NCI-H2171 (cell line): ENCODE data around the gene TRPM5.
"Not testable (repeated sequence)": the region's sequence is repeated elsewhere in the genome, so short reads cannot be mapped to it uniquely, and the experiment has no call there.

ENCODE experiments used
- DNase-seq: peaks from one replicate; lab custom pipeline; 2025; lab: John Stamatoyannopoulos, UW

The TRPM5 gene

DNA sequence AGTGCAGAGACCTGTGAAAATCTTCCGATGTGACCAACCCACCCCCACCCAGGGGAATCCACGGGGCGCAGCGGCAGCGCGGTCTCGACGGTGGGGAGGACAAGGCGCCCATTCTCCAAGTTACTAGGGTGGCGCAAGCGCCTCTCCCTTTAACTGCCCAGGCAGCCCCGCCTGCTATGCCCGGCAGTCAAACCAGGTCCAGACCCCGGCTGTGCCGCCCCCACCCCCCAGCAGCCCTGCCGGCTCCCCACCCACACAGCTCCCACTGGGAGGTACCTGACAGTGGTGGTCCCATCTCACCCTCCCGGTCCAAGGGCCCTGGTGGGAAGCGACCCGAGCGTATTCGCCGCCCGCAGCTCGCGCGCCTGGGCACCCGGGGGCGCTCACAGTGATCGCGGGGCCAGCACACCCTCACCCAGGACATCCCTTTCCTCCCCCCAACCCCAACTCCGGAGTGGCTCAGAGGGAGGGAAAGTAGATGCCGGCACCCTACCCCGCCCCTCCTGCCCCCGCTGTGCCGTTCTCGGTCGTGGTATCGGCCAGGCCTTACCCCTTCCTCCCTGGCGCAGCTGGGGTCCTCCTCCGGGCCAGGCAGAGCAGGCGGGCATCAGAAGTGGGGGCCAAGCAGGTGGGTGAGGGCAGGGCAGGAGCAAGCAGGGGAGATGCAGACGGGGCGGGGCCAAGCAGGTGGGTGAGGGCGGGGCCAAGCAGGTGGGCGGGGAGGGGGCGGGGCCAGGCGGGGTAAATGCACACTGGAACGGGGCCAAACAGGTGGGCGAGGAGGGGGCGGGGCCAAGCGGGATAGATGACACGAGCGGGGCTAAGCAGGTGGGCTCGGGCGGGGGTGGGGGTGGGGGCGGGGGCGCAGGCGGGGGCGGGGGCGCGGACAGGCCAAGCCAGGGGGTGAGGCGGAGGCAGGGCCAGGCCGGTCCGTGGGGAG, at the start of gene TRPM5:
TSS of gene TRPM5 (minus strand) at position 634 of the 940 bp plus-strand sequence. CDS start 21,478 bp downstream, outside the sequence.
- no peak for DNase-seq

- DNase-seq = no peak
Measured at GRCh38 chr11:2489083-2489482, 44.8 kb upstream of the TRPM5 start.

DNA sequence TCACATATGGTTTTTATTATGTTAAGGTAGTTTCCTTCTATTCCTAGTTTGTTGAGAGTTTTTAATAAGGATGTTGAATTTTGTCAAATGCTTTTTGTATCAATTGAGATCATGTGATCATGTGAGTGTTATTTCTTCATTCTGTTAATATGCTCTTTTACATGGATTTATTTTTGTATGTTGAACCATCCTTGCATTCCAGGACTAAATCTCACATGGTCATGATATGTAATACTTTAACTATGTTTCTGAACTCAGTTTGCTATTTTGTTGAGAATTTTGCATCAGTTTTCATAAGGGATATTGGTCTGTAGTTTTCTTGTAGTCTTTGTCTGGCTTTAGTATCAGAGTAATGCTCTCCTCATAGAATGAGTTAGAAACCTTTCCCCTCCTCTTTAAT, 43.7 kb upstream of the TRPM5 start:
- DNase-seq = no peak

DNA sequence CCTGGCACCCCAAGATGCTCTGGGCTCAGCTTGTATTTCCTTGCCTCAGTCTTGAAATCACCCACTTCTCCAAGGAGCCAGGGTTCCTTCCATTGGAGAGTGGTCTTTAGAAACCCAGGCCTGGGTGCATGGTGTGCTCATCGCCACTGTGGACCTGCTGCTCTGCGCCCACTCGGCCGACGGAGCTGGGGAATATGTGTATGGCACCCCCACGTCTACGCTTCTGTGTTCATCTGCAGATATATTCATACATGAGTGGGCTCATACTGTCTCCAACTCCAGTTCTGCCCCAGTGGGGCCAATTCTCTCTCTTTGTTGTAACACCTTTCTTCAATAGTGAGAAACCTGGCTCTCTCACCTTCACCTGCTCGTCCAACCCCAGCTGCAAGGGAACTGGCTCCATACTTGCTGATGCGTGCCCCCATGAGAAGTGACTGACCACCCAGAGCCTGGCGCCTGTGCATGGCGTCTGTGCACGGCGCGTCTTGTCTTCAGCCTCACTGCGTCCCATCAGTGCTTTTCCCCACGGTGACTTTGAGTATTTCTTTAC, 40.3 kb upstream of the TRPM5 start:
- no peak for DNase-seq

- DNase-seq = no peak
Measured at GRCh38 chr11:2483426-2483825, 39.1 kb upstream of the TRPM5 start.

DNA sequence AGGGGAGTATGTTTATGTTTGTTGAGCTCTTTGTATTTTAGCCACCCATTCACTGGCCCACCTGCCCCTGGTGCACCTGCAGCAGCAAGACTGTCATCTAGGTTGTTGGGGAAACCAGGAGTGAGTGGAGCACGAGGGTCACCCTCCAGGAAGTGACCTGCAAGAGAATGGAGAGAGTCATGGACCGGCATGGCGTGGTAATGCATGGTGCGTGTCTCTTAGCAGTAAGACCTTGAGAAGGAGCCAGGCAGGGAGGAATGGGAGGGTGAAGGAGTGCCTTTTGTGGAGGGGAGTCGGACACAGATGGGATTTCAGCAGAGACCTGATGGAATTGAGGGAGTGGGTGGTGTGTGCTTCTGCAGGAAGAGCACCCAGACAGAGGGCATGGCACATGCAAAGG, 38.4 kb upstream of the TRPM5 start:
- no peak for DNase-seq

GRCh38 chr11:2482204-2482603, 37.9 kb upstream of the TRPM5 start:
- no peak for DNase-seq

DNA sequence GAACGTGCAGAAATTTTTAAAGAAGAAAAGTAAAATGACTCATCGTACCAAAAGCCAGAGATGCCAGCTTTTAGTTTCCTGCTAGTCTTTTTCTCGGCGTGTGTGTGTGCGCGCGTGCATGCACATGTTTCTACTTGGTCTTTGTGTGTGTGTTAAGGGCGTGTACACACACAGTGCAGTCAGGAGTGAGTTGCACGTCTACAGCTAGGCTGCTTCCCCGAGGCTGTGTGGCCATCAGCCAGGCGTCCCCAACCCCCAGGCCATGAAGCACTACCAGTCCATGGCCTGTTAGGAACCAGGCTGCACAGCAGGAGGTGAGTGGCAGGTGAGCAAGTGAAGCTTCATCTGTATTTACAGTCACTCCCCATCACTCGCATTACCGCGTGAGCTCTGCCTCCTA, 36.9 kb upstream of the TRPM5 start:
- no peak for DNase-seq

DNA sequence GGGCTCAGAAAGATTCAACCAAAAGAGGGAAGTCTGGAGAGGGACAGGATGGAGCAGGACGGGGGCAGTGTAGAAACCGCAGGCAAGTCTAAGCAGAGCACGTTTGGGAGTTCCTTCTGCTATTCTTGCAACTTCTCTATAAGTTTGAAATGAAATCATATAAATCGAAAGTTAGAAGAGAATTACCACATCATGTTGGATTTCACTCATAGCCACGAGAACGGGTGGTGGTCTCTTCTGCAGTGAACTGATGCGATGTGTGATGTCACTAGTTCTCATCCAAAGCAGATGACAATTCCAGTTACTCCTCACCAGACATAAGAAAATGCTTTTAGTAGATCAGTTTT, 36.5 kb upstream of the TRPM5 start:
- no peak for DNase-seq

DNA sequence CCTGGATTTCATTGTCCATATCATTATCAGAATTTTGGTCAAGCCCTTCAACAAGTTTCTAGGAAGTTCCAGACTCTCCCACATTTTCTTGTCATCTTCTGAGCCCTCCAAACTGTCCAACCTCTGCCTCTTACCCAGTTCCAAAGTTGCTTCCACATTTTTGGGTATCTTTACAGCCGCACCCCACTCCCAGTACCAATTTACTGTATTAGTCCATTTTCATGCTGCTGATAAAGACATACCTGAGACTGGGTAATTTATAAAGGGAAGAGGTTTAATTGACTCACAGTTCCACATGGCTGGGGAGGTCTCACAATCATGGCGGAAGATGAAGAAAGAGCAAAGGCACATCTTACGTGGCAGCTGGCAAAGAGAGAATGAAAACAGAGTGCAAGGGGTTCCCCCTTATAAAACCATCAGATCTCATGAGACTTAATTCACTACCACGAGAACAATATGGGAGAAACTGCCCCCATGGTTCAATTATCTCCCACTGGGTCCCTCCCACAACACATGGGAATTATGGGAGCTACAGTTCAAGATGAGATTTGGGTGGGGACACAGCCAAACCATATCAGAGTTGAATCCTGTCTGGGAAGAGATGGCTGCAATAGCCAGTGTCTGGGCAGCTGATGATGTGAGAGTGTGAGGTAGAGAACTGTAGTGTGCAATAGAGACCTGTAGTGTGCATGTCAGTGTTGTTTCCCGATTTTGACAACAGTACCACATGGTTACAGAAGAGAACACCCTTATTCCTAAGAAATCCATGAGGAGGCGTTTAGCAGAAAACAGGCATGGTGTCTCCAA, 36.0 kb upstream of the TRPM5 start:
- not testable (repeated sequence) for DNase-seq

GRCh38 chr11:2477936-2478335, 33.6 kb upstream of the TRPM5 start:
- DNase-seq = no peak

- no peak for DNase-seq
Measured at GRCh38 chr11:2477254-2477653, 32.9 kb upstream of the TRPM5 start.

DNA sequence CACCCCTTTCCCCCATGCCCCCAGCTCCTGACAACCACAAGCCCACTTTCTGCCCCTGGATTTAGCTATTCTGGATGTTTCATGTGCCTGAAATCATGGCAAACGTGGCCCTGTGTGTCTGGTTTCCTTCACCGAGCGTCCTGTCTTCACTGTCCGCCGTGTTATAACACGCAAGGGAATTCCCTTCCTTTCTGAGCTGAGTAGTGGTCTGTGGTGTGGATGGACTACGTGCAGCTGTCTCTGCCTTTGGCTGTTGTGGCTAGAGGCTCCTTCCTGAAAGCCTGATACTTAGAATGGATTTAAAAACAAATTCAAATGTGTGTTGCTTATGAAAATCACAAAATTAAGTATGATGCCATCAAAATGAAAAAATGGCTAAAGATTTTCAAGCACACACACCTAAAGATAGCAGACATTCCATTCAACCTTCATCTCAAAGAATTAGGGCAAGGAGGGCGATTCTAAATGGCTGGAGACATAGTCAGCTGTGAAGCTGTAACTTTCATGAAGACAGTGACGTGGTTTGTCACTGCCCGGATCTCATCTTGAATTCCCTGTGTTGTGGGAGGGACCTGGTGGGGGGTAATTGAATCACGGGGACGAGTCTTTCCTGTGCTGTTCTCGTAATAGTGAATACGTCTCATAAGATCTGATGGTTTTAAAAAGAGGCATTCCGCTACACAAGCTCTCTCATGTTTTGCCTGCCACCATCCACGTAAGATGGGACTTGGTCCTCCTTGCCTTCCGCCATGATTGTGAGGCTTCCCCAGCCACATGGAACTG, 31.0 kb upstream of the TRPM5 start:
- DNase-seq = no peak

GRCh38 chr11:2474059-2474901, 30.0 kb upstream of the TRPM5 start:
- DNase-seq = no peak

DNA sequence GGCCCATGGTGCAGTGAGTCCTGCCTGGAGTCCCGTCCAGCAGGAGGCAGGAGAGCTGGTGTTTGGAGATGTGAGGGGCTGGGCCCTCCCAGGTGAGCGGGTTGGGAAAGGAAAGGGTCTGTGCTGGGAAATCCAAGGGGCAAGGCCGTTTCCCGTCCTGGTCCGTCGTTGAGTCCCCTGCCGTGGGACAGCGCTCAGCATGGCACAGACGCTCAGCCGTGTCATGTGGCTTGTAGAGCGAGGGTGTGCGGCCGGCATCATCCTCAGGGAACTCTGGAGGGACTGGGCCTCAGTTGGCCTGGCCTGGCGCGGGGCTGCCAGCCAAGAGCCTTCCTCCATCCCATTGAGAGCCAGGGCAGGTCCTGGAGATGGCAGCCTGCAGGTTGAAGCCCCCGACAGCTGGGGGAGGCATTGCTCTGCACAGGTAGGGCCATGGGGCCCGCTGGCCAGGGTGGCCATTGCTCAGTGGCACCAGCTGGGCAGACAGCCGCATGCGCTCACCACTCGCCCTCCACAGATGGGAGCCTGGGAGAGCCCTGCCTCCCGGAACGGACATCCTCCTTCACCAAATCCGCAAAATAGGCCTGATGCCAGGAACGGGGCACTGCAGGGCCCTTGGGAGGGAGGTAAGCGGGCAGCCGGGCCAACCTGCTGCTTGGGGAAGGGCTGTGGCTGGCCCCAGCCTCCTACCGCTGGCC, 29.2 kb upstream of the TRPM5 start:
- no peak for DNase-seq

GRCh38 chr11:2472428-2473186, 28.3 kb upstream of the TRPM5 start:
- DNase-seq = no peak

GRCh38 chr11:2471804-2472096, 27.4 kb upstream of the TRPM5 start:
- no peak for DNase-seq

GRCh38 chr11:2471048-2471803, 26.9 kb upstream of the TRPM5 start:
- DNase-seq = no peak

GRCh38 chr11:2470495-2470894, 26.2 kb upstream of the TRPM5 start:
- DNase-seq = no peak
